Esophagus muscularis mucosa (tissue), 4 donors: Measurements from ENCODE around the gene PTGIS. TPM values are rescaled to one million over a fixed set of nuclear protein-coding genes. Genes with fewer than 3 reads are reported as not detected.

Experiments used
- DNase-seq: peaks from one replicate; pipeline ENCODE4 v3.0.0-alpha.2; 2017; ENCODE audit errors: extremely low spot score
- H3K27ac ChIP-seq, 4 donors: fragments of 200-600 bp; sonication (generic); replicated peaks in 1 of 4; 1 replicate in 3 of 4; 2 replicates in 1 of 4; pipeline ENCODE4 v1.5.1; 2016 to 2019; ENCODE audit warnings: mild to moderate bottlenecking in 1 of 4
- H3K27me3 ChIP-seq, 4 donors: fragments of 200-600 bp; sonication (generic); one replicate each; pipeline versions ENCODE4 v1.5.1 to v1.6.0; 2016 to 2019
- H3K36me3 ChIP-seq, 4 donors: fragments of 200-600 bp; sonication (generic); one replicate each; pipeline ENCODE4 v1.5.1; 2016 to 2019
- H3K4me1 ChIP-seq, 4 donors: fragments of 200-600 bp; sonication (generic); one replicate each; pipeline ENCODE4 v1.5.1; 2016 to 2019
- H3K4me3 ChIP-seq, 4 donors: fragments of 200-600 bp; sonication (generic); 1 replicate in 2 of 4; 2 replicates in 2 of 4; pipeline ENCODE4 v1.5.1; 2016 to 2019; ENCODE audit warnings: mild to moderate bottlenecking in 4 of 4, moderate library complexity in 1 of 4
- H3K9me3 ChIP-seq, 4 donors: fragments of 200-600 bp; sonication (generic); 1 replicate in 3 of 4; 2 replicates in 1 of 4; pipeline ENCODE4 v1.5.1; 2016 to 2019
- EP300 ChIP-seq: sonication (generic); formaldehyde crosslinking; IDR thresholded peaks from one replicate; pipeline ENCODE4 v1.6.1; 2017; ENCODE audit warnings: antibody characterized with exemption
- POLR2A ChIP-seq: fragments of 450-650 bp; IDR thresholded peaks from one replicate; pipeline ENCODE4 v1.6.1; 2017; ENCODE audit warnings: antibody characterized with exemption, moderate library complexity, mild to moderate bottlenecking, low read depth
- POLR2AphosphoS5 ChIP-seq, 2 donors: sonication (generic); formaldehyde crosslinking; IDR thresholded peaks; one replicate each; pipeline ENCODE4 v1.6.1; 2017; ENCODE audit warnings: antibody characterized with exemption in 2 of 2
- WGBS: methylation state at CpG from one replicate; pipeline ENCODE4 v1.1.5; 2018; 5-methylcytosine and 5-hydroxymethylcytosine counted together
- intact Hi-C: fragments of 100-400 bp; cut with DNase I; formaldehyde crosslinking; loops from one replicate; pipeline ENCODE4 v1.15.1; 2023
- total RNA-seq, 4 donors: library from RNA; depleted of rRNA; stranded (reverse); fragments of >200 nt; gene quantifications; one replicate each; pipeline versions ENCODE4 v1.1.0 to v1.2.1, GENCODE V29; 2016
- TF ChIP-seq, protein P1 (sequence below), 3 experiments: fragments of 200-600 bp in 2 of 3; fragments of 450-650 bp in 1 of 3; sonication (generic) in 2 of 3; IDR thresholded peaks; one replicate each; pipeline ENCODE4 v1.5.1; 2017 to 2019; ENCODE audit warnings: antibody characterized with exemption in 3 of 3, mild to moderate bottlenecking in 2 of 3, moderate library complexity in 1 of 3

The PTGIS gene
- total RNA-seq, 4 donors from 2014 or later: 107 to 217 (median 130) TPM

DNA sequence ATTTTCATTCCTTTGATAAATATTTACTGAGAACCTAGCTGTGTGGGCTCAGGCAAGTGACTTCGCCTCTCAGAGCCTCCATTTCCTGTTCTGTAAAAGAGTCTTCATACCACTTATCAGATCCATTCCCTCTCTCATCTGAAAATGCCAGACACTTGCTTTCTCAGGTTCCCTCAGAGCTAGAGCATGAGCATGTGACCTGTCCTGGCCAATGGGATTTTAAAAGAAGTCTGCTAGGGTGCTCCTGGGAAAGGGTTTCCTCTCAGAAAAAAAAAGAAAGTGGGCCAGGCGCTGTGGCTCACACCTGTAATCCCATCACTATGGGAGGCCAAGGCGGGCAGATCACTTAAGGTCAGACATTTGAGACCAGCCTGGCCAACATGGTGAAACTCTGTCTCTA is 90.7 kb downstream of the PTGIS start:
- TF ChIP-seq, protein P1, sequence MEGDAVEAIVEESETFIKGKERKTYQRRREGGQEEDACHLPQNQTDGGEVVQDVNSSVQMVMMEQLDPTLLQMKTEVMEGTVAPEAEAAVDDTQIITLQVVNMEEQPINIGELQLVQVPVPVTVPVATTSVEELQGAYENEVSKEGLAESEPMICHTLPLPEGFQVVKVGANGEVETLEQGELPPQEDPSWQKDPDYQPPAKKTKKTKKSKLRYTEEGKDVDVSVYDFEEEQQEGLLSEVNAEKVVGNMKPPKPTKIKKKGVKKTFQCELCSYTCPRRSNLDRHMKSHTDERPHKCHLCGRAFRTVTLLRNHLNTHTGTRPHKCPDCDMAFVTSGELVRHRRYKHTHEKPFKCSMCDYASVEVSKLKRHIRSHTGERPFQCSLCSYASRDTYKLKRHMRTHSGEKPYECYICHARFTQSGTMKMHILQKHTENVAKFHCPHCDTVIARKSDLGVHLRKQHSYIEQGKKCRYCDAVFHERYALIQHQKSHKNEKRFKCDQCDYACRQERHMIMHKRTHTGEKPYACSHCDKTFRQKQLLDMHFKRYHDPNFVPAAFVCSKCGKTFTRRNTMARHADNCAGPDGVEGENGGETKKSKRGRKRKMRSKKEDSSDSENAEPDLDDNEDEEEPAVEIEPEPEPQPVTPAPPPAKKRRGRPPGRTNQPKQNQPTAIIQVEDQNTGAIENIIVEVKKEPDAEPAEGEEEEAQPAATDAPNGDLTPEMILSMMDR (IDR thresholded peaks at IDR 0.05): no peak
- no peak for TF ChIP-seq EP300
- TF ChIP-seq POLR2A: no peak
- TF ChIP-seq POLR2AphosphoS5 (IDR thresholded peaks at IDR 0.05): no peak
- H3K27me3 ChIP-seq: peaks cover 0 to 5% (median 0%) of the 10 kb centered on the region in 4 donors
- no peak for DNase-seq
- H3K36me3 ChIP-seq: peaks cover 0 to 34% (median 4%) of the 10 kb centered on the region in 4 donors
- H3K9me3 ChIP-seq: no peaks in the 10 kb centered on the region
- H3K27ac ChIP-seq: no peak overlapping the region
- no peak overlapping the region for H3K4me3 ChIP-seq
- WGBS: 86% methylated on average over 3 of the region's 3 CpGs
- intact Hi-C loops: no loop called here
- peaks cover 0 to 99% (median 87%) of the 10 kb centered on the region in 4 donors for H3K4me1 ChIP-seq

DNA sequence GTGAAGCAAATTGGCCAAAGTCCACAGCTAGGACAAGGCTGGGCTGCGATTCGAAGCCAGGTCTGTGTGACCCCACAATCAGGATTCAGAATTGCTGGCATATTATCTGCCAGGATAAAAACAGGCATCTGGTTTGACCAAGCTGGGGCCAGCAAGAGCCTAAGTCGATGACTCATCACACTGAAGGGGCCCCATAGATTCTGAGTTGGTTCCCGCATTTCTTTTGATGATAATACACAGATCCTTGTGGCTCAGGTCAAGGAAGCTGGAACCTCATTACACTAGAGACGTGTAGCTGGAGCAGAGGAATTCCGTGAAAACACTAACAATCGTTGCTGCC is 92.0 kb downstream of the PTGIS start:
- intact Hi-C loops: no loop called here
- 80% methylated on average over 7 of the region's 7 CpGs for WGBS
- TF ChIP-seq POLR2AphosphoS5 (IDR thresholded peaks at IDR 0.05) (no peak), EP300 (no peak), POLR2A (no peak)
- TF ChIP-seq, protein P1 (IDR thresholded peaks at IDR 0.05): no peak
- Histone ChIP-seq H3K9me3 (no peaks in the 10 kb centered on the region), H3K4me1 (peaks cover 0 to 90% (median 81%) of the 10 kb centered on the region in 4 donors), H3K27me3 (no peaks in the 10 kb centered on the region), H3K4me3 (no peak overlapping the region), H3K36me3 (peaks cover 0 to 32% (median 4%) of the 10 kb centered on the region in 4 donors), H3K27ac (no peak overlapping the region)
- DNase-seq: no peak

DNA sequence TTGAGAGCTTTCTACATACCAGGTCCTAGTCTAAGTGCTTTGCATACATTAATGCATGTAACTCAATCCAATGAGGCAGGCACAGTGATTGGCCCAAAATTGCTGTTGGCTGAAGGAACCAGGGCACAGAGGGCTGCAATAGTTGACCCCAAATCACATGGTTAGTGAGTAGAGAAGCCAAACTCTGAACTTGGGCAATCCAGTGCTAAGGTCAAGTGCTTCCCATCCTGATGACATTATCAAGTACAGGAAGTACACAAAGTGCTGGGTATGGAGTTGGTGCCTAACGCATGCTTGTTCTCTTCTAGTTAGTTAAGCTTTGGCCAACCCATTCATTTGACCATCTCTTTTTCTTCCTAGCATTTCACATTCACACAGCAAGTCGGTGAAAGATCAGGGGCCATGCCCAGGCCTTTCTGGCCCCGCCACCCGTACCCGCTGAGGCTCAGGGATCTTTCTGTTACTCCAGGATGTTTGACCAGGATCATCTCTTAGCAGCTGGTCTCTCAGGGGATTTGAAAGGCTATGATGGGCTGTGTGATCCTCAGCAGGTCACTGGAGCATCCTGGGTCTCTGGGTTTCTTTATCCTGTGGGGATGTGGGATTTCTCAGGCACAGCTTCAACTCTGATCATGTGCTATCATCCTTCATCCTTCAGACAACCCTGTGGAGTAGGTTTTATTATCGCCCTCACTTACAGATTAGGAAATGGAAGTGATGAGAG is 92.5 kb downstream of the PTGIS start:
- intact Hi-C loops: no loop called here
- Histone ChIP-seq H3K4me3 (no peak overlapping the region), H3K9me3 (no peaks in the 10 kb centered on the region), H3K36me3 (peaks cover 0 to 33% (median 4%) of the 10 kb centered on the region in 4 donors), H3K27ac (no peak overlapping the region), H3K4me1 (peaks cover 0 to 90% (median 81%) of the 10 kb centered on the region in 4 donors), H3K27me3 (no peaks in the 10 kb centered on the region)
- WGBS: 92% methylated on average over 6 of the region's 6 CpGs
- DNase-seq: no peak
- TF ChIP-seq POLR2A: no peak
- TF ChIP-seq POLR2AphosphoS5 (IDR thresholded peaks at IDR 0.05): no peak
- TF ChIP-seq, protein P1 (IDR thresholded peaks at IDR 0.05): no peak
- no peak for TF ChIP-seq EP300

DNA sequence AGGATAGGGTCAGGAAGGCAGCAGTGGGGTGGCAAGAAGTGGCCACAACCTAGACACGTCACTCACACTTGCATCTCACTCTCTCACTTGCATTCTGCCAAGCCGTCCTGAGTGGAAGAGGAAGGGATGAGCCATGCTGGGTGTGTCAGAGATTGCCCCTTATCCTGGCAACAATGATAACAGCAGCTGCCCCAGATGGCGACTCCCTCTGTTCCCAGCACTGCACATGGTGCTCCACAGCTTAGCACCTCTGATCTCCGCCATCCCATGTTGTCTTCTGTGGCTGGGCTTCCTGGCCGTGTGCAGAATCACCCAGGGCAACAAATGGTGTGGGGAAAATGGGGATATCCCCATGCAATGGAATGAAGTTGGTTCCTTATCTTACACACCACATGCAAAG is 96.5 kb downstream of the PTGIS start:
- no peak for DNase-seq
- no peak overlapping the region for H3K27ac ChIP-seq
- TF ChIP-seq EP300 (no peak), POLR2A (no peak), POLR2AphosphoS5 (IDR thresholded peaks at IDR 0.05) (no peak)
- TF ChIP-seq, protein P1 (IDR thresholded peaks at IDR 0.05): no peak
- intact Hi-C loops: no loop called here
- peaks cover 0 to 84% (median 78%) of the 10 kb centered on the region in 4 donors for H3K4me1 ChIP-seq
- H3K27me3 ChIP-seq: no peaks in the 10 kb centered on the region
- peaks cover 0 to 39% (median 7%) of the 10 kb centered on the region in 4 donors for H3K36me3 ChIP-seq
- no peak overlapping the region for H3K4me3 ChIP-seq
- H3K9me3 ChIP-seq: no peaks in the 10 kb centered on the region
- WGBS: 85% methylated on average over 5 of the region's 5 CpGs
